Measurements from ENCODE around the gene LPXN. TPM values are rescaled to one million over a fixed set of nuclear protein-coding genes. Genes with fewer than 3 reads are reported as not detected.

The LPXN gene
- total RNA-seq, 3 donors from 2014 or later (not counting 1 experiment from before 2014, with no cell fraction given), result 81.0 to 123 (median 92.5) TPM

- ATAC-seq (no peak), DNase-seq (no peak)
- intact Hi-C loops (cut with micrococcal nuclease), result no loop called here
- Histone ChIP-seq H3K4me3 (ENCODE audit: low read length) (no peak overlapping the region), H3K27me3 (ENCODE audit: control insufficient read depth, insufficient read depth, low read length) (no peaks in the 10 kb centered on the region), H3K36me3 (ENCODE audit: control insufficient read depth, insufficient read depth, low read length) (peaks cover 6% of the 10 kb centered on the region), H3K27ac (ENCODE audit: low read length) (no peak overlapping the region), H3K4me1 (ENCODE audit: control insufficient read depth, insufficient read depth, low read length) (no peaks in the 10 kb centered on the region), H3K9me3 (ENCODE audit: control insufficient read depth, insufficient read depth, low read length) (no peaks in the 10 kb centered on the region)
- Mint-ChIP-seq H3K27me3 (ENCODE audit: low read depth in 2 of 2) (no peaks in the 10 kb centered on the region), H3K9me3 (no peaks in the 10 kb centered on the region), H3K4me3 (no peak overlapping the region), H3K27ac (peak overlapping the region; percentile 57 to 68), H3K36me3 (no peaks in the 10 kb centered on the region), H3K4me1 (peaks cover 65 to 70% of the 10 kb centered on the region in 2 donors)
- TF ChIP-seq CTCF (IDR thresholded peaks at IDR 0.05), result no peak
- 96% methylated on average over 3 of the region's 3 CpGs for WGBS (ENCODE audit: insufficient coverage)
Measured at GRCh38 chr11:58596621-58597020, 21.0 kb upstream of the LPXN start.

GRCh38 chr11:58594826-58595225, 19.2 kb upstream of the LPXN start:
- Histone ChIP-seq H3K4me1 (ENCODE audit: control insufficient read depth, insufficient read depth, low read length) (no peaks in the 10 kb centered on the region), H3K27ac (ENCODE audit: low read length) (no peak overlapping the region), H3K27me3 (ENCODE audit: control insufficient read depth, insufficient read depth, low read length) (no peaks in the 10 kb centered on the region), H3K36me3 (ENCODE audit: control insufficient read depth, insufficient read depth, low read length) (peaks cover 6% of the 10 kb centered on the region), H3K9me3 (ENCODE audit: control insufficient read depth, insufficient read depth, low read length) (no peaks in the 10 kb centered on the region), H3K4me3 (ENCODE audit: low read length) (no peak overlapping the region)
- intact Hi-C loops (cut with micrococcal nuclease), result no loop called here
- no peaks in the 10 kb centered on the region for H3K36me3 Mint-ChIP-seq
- DNase-seq (no peak), ATAC-seq (no peak)
- no peak overlapping the region for H3K27ac Mint-ChIP-seq
- H3K9me3 Mint-ChIP-seq, result no peaks in the 10 kb centered on the region
- no peaks in the 10 kb centered on the region for H3K27me3 Mint-ChIP-seq (ENCODE audit: low read depth in 2 of 2)
- H3K4me3 Mint-ChIP-seq, result no peak overlapping the region
- TF ChIP-seq CTCF (IDR thresholded peaks at IDR 0.05), result no peak
- WGBS (ENCODE audit: insufficient coverage), result 76% methylated on average over 3 of the region's 4 CpGs
- H3K4me1 Mint-ChIP-seq, result peaks cover 51 to 71% of the 10 kb centered on the region in 2 donors

- Mint-ChIP-seq H3K27me3 (ENCODE audit: low read depth in 2 of 2) (no peaks in the 10 kb centered on the region), H3K36me3 (no peaks in the 10 kb centered on the region), H3K27ac (peak overlapping the region in 1 of 2 donors; percentile 64), H3K4me1 (peaks cover 37 to 64% of the 10 kb centered on the region in 2 donors), H3K4me3 (no peak overlapping the region), H3K9me3 (no peaks in the 10 kb centered on the region)
- TF ChIP-seq CTCF (IDR thresholded peaks at IDR 0.05), result no peak
- Histone ChIP-seq H3K9me3 (ENCODE audit: control insufficient read depth, insufficient read depth, low read length) (no peaks in the 10 kb centered on the region), H3K27ac (ENCODE audit: low read length) (no peak overlapping the region), H3K4me3 (ENCODE audit: low read length) (no peak overlapping the region), H3K36me3 (ENCODE audit: control insufficient read depth, insufficient read depth, low read length) (peaks cover 6% of the 10 kb centered on the region), H3K27me3 (ENCODE audit: control insufficient read depth, insufficient read depth, low read length) (no peaks in the 10 kb centered on the region), H3K4me1 (ENCODE audit: control insufficient read depth, insufficient read depth, low read length) (no peaks in the 10 kb centered on the region)
- WGBS (ENCODE audit: insufficient coverage), result 97% methylated on average over 3 of the region's 5 CpGs
- peak in 1 of 2 donors; percentile 19 for DNase-seq
- intact Hi-C loops (cut with micrococcal nuclease), result no loop called here
- no peak for ATAC-seq
Measured at GRCh38 chr11:58592760-58593472, 17.3 kb upstream of the LPXN start.

GRCh38 chr11:58591659-58592058, 16.0 kb upstream of the LPXN start:
- H3K4me3 Mint-ChIP-seq, result no peak overlapping the region
- peak overlapping the region in 1 of 2 donors; percentile 54 for H3K27ac Mint-ChIP-seq
- ATAC-seq, result no peak
- H3K9me3 ChIP-seq (ENCODE audit: control insufficient read depth, insufficient read depth, low read length), result no peaks in the 10 kb centered on the region
- H3K36me3 ChIP-seq (ENCODE audit: control insufficient read depth, insufficient read depth, low read length), result peaks cover 9% of the 10 kb centered on the region
- no peaks in the 10 kb centered on the region for H3K27me3 ChIP-seq (ENCODE audit: control insufficient read depth, insufficient read depth, low read length)
- intact Hi-C loops (cut with micrococcal nuclease), result no loop called here
- H3K9me3 Mint-ChIP-seq, result no peaks in the 10 kb centered on the region
- H3K27ac ChIP-seq (ENCODE audit: low read length), result no peak overlapping the region
- H3K4me3 ChIP-seq (ENCODE audit: low read length), result no peak overlapping the region
- no peak for DNase-seq
- no peak for TF ChIP-seq CTCF (IDR thresholded peaks at IDR 0.05)
- H3K36me3 Mint-ChIP-seq, result no peaks in the 10 kb centered on the region
- H3K4me1 Mint-ChIP-seq, result peaks cover 32 to 62% of the 10 kb centered on the region in 2 donors
- H3K4me1 ChIP-seq (ENCODE audit: control insufficient read depth, insufficient read depth, low read length), result no peaks in the 10 kb centered on the region
- H3K27me3 Mint-ChIP-seq (ENCODE audit: low read depth in 2 of 2), result no peaks in the 10 kb centered on the region
- WGBS (ENCODE audit: insufficient coverage), result 99% methylated on average over 3 of the region's 3 CpGs

Measured in natural killer cell (primary cell).